Suprapubic skin (tissue), 3 donors: ENCODE measurements around the gene ZNF444.

Experiments used
- CTCF ChIP-seq, 2 donors: fragments of 200-600 bp in 1 of 2; fragments of 450-650 bp in 1 of 2; sonication (generic) in 1 of 2; IDR thresholded peaks; one replicate each; pipeline ENCODE4 v1.5.1; 2016 to 2019; ENCODE audit warnings: antibody characterized with exemption in 2 of 2, mild to moderate bottlenecking in 1 of 2, moderate library complexity in 1 of 2
- EP300 ChIP-seq: sonication (generic); formaldehyde crosslinking; IDR thresholded peaks from one replicate; pipeline ENCODE4 v1.6.1; 2017; ENCODE audit warnings: antibody characterized with exemption
- POLR2A ChIP-seq, 2 donors: fragments of 450-650 bp; IDR thresholded peaks; one replicate each; pipeline ENCODE4 v1.6.1; 2017; ENCODE audit warnings: antibody characterized with exemption in 2 of 2, mild to moderate bottlenecking in 2 of 2, moderate library complexity in 2 of 2

GRCh38 chr19:56118666-56119581 is 22.2 kb upstream of the ZNF444 start:
- TF ChIP-seq POLR2A (IDR thresholded peaks at IDR 0.05) (no peak), CTCF (IDR thresholded peaks at IDR 0.05) (no peak), EP300 (no peak)
